HFF-Myc (cell line): ENCODE data around the gene C3orf22.

ENCODE experiments used
- DNase-seq: peaks from one replicate; pipeline ENCODE4 v3.0.0-alpha.2; 2011; ENCODE audit warnings: low read depth; ENCODE audit errors: extremely low read depth
- H3K4me3 ChIP-seq: replicated peaks from 2 replicates; pipeline ENCODE4 v1.5.1; 2011; ENCODE audit warnings: low read depth, mild to moderate bottlenecking, control low read depth, low read length
- TF ChIP-seq, protein P1 (sequence below): IDR thresholded peaks from 2 replicates; pipeline ENCODE4 v1.5.1; 2012; ENCODE audit warnings: mild to moderate bottlenecking, low read depth, low read length, control low read depth; ENCODE audit errors: missing control alignments

C3orf22 gene

GRCh38 chr3:126557415-126557745, 1.4 kb downstream of the C3orf22 start:
- TF ChIP-seq, protein P1, sequence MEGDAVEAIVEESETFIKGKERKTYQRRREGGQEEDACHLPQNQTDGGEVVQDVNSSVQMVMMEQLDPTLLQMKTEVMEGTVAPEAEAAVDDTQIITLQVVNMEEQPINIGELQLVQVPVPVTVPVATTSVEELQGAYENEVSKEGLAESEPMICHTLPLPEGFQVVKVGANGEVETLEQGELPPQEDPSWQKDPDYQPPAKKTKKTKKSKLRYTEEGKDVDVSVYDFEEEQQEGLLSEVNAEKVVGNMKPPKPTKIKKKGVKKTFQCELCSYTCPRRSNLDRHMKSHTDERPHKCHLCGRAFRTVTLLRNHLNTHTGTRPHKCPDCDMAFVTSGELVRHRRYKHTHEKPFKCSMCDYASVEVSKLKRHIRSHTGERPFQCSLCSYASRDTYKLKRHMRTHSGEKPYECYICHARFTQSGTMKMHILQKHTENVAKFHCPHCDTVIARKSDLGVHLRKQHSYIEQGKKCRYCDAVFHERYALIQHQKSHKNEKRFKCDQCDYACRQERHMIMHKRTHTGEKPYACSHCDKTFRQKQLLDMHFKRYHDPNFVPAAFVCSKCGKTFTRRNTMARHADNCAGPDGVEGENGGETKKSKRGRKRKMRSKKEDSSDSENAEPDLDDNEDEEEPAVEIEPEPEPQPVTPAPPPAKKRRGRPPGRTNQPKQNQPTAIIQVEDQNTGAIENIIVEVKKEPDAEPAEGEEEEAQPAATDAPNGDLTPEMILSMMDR, result no peak
- DNase-seq, result no peak
- H3K4me3 ChIP-seq, result no peak overlapping the region

DNA sequence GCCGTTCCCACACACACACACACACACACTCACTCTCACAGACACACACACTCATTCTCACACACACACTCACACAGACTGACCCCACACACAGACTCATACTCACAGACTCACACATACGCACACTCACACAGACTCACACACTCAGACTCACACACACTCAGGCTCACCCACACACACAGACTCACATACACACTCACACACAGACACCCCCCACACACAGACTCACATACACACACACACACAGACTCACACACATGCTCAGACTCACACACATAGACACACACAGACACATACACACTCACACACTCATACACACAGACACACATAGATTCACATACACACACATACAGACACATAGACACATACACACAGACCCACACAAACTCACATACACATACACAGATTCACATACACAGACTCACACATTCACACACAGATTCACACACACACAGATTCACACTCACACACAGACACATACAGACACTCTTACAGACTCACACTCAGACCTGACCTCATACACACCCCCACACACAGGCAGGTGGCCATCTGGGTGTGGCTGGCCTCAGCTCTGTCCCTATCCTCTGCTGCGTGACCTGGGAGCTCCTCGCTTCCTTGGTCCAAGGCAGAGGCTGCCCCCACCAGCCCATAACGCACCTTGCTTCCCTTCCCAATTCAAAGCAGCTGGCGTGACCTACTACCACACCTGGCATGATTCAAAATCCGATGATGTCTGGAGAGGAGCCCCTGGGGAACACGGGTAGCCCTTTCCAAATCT, 1.9 kb downstream of the C3orf22 start:
- no peak overlapping the region for H3K4me3 ChIP-seq
- TF ChIP-seq, protein P1, result no peak

DNA sequence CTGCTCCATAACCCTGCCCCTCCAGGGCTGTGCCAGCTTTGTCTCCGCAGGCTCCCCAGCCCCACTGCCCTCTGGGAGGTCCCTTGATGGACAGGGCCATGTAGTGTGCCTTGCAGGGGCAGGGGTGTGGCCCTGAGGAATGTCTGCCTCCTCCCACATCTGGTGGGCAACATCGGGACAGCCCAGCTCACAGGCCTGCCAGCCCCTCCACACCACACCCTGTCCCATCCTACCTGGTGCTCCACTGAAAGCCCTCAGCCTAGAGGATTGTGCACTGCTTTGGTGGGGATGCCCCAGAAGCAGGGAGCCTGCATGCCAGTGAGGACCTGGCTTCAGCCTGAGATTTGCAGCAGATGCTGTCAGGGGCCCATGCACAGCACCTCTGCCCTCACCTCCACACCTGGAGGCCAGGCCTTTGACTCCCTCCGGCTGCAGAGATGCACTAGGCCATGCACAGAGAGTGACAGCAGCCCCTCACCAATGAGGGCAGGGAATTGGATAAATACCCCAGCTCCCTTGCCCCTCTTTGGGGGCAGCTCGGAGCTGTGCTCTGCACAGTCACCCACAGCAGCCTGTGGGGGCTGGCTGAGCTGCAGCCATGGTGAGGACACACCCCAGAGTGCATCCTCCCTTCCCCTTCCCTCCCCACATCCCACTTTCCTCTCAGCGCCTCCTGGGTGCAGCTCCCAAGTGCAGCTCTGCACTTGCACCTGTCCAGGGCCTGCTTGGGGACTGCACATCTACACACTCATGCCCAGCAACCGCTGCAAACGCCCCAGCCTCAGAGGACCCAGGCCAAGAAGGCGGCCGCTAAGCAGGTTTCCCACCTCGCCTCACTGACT, 2.7 kb downstream of the C3orf22 start:
- H3K4me3 ChIP-seq, result no peak overlapping the region
- TF ChIP-seq, protein P1, result no peak
- no peak for DNase-seq

More for the DNA sequence above, 1.9 kb downstream of the C3orf22 start:
- DNase-seq, result no peak

GRCh38 chr3:126554560-126555525, 3.9 kb downstream of the C3orf22 start:
- no peak for DNase-seq
- no peak overlapping the region for H3K4me3 ChIP-seq
- TF ChIP-seq, protein P1, result no peak

- DNase-seq, result no peak
- H3K4me3 ChIP-seq, result no peak overlapping the region
- TF ChIP-seq, protein P1, result no peak
Observed at GRCh38 chr3:126553284-126554084, 5.2 kb downstream of the C3orf22 start.
